Stimulated activated CD4-positive, alpha-beta T cell treated with anti-CD3 and anti-CD28 coated beads, Interleukin-1b, Interleukin-23, amount 100 ng/mL, for 24 hours (primary cell): ENCODE results near the gene ITGAV.

ENCODE experiments used
- DNase-seq, 4 experiments: peaks; one replicate each; pipeline ENCODE4 v3.0.0-alpha.2; 2020; ENCODE audit warnings: low read depth in 4 of 4, low spot score in 1 of 4

Gene ITGAV

GRCh38 chr2:186573531-186573930 lies 16.3 kb upstream of the ITGAV start:
- DNase-seq = no peak

- no peak for DNase-seq
These were observed 14.6 kb upstream of the ITGAV start for GRCh38 chr2:186575302-186575701.

- no peak for DNase-seq
These were observed 14.0 kb upstream of the ITGAV start for GRCh38 chr2:186575856-186576255.

GRCh38 chr2:186576614-186577013 lies 13.2 kb upstream of the ITGAV start:
- DNase-seq = no peak

- DNase-seq = no peak
These were observed 7.2 kb upstream of the ITGAV start for GRCh38 chr2:186582698-186583097.

- DNase-seq = no peak
These were observed 5.8 kb upstream of the ITGAV start for GRCh38 chr2:186584053-186584452.

- no peak for DNase-seq
These were observed 1.4 kb upstream of the ITGAV start for GRCh38 chr2:186588421-186588820.

GRCh38 chr2:186588940-186589611 lies 780 bp upstream of the ITGAV start:
- no peak for DNase-seq

GRCh38 chr2:186590350-186590758 lies 498 bp downstream of the ITGAV start:
- peak in 1 of 4 experiments; percentile 6 for DNase-seq

GRCh38 chr2:186590759-186591505 lies 1.1 kb downstream of the ITGAV start:
- DNase-seq = peak in 1 of 4 experiments; percentile 7

- no peak for DNase-seq
These were observed 1.6 kb downstream of the ITGAV start for GRCh38 chr2:186591506-186591890.

- no peak for DNase-seq
These were observed 2.5 kb downstream of the ITGAV start for GRCh38 chr2:186592137-186592875.

GRCh38 chr2:186593523-186593922 lies 3.7 kb downstream of the ITGAV start:
- DNase-seq = no peak

- no peak for DNase-seq
These were observed 4.3 kb downstream of the ITGAV start for GRCh38 chr2:186594001-186594722.

GRCh38 chr2:186595219-186595618 lies 5.4 kb downstream of the ITGAV start:
- no peak for DNase-seq

GRCh38 chr2:186599186-186599778 lies 9.4 kb downstream of the ITGAV start:
- DNase-seq = no peak

- no peak for DNase-seq
These were observed 13.4 kb downstream of the ITGAV start for GRCh38 chr2:186603286-186603685.

- DNase-seq = no peak
These were observed 15.2 kb downstream of the ITGAV start for GRCh38 chr2:186605041-186605440.

GRCh38 chr2:186607660-186608324 lies 17.9 kb downstream of the ITGAV start:
- no peak for DNase-seq

- DNase-seq = no peak
These were observed 20.9 kb downstream of the ITGAV start for GRCh38 chr2:186610785-186611184.
